GM12874 (cell line): ENCODE measurements around the gene NUP107.

ENCODE experiments used
- TF ChIP-seq, protein P1 (sequence below): IDR thresholded peaks from 2 replicates; pipeline ENCODE4 v1.5.1; 2011; ENCODE audit warnings: low read depth, mild to moderate bottlenecking, control low read depth, low read length, moderate library complexity; ENCODE audit not compliant: insufficient read depth

NUP107 gene

DNA sequence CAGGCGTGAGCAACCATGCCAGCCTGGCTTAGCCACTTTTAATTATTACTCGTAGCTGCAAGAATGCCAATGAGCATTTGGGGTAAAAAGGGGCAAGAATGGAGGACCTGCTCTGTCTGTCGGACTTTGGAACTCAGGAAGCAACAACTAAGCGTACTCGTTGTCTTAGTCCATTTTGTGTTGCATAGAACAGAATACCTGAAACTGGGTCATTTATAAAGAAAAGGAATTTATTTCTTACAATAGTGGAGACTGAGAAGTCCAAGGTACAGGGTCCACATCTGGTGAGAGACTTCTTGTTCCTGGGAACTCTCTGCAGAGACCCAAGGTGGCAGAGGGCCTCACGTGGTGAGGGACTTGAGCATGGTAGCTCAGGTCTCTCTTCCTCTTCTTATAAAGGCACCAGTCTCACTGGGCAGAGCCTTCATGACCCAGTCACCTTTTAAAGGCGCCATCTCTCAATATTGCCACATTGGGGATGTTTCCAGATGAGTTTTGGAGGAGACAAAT, 88.4 kb downstream of the NUP107 start:
- TF ChIP-seq, protein P1, sequence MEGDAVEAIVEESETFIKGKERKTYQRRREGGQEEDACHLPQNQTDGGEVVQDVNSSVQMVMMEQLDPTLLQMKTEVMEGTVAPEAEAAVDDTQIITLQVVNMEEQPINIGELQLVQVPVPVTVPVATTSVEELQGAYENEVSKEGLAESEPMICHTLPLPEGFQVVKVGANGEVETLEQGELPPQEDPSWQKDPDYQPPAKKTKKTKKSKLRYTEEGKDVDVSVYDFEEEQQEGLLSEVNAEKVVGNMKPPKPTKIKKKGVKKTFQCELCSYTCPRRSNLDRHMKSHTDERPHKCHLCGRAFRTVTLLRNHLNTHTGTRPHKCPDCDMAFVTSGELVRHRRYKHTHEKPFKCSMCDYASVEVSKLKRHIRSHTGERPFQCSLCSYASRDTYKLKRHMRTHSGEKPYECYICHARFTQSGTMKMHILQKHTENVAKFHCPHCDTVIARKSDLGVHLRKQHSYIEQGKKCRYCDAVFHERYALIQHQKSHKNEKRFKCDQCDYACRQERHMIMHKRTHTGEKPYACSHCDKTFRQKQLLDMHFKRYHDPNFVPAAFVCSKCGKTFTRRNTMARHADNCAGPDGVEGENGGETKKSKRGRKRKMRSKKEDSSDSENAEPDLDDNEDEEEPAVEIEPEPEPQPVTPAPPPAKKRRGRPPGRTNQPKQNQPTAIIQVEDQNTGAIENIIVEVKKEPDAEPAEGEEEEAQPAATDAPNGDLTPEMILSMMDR = no peak

DNA sequence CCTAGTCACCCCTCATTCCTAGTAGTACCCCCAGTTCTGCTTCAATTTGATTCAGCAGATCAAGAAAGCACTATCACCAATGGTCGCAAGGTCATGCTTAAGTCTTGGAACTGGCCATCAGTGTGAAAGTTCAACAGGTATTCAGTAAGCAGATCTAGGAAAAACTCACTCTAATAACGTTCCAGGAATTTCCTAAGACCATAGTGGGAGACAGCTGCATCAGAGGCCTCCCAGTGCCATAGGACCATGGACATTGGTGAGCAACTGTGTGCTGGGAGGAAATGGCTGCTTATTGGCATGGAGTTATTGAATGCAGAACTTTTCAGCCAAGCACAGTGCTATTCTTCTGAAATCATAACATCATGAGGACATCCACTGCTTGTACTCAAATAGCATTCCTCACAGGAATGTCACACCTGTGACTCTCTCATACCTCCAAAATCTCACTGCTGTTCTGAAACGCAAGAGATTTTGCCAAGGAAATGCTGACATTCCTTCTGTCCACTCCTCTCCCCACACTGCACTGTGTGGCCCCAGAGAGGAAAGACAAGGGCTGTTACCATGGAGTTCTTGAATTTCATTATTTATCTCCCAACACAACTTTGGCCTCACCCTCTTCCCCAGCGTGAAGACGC, 90.3 kb downstream of the NUP107 start:
- TF ChIP-seq, protein P1 = no peak

DNA sequence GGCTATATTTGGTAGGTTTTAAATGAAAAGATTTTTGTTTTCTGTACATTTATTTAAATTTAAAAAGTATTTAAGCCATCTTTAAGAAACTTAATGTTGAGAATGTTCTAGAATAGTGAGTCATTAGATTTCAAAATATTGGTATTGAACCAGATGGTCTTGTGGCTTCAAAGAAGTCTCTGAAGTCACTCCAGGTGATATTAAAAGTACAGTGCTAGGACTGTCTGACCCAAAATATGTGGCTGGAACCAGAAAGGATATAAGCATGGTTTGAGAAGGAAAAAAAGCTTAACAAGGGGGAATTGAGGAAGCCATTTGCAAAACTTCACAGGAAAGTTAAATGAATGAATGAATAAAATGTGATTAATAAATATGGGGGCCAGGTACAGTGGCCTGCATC, 92.5 kb downstream of the NUP107 start:
- TF ChIP-seq, protein P1 = no peak

DNA sequence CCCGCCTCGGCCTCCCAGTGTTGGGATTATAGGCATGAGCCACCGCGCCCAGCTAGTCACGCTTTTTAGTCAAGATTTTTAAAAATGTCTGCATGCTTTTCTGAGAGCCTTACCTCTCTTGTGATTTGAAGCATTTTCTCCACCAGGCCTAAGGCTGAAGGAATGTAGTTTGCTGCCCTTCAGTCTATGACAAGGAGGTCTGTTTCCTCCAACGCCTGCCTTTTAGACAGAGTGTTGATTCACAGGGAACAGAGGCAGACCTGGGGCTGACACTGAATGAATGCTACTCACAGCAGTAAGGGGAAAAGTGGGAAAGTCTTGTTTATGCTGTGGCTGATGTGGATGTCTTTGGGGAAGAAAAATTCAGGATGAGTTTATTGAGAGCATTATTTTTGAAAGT, 94.0 kb downstream of the NUP107 start:
- TF ChIP-seq, protein P1 = no peak

DNA sequence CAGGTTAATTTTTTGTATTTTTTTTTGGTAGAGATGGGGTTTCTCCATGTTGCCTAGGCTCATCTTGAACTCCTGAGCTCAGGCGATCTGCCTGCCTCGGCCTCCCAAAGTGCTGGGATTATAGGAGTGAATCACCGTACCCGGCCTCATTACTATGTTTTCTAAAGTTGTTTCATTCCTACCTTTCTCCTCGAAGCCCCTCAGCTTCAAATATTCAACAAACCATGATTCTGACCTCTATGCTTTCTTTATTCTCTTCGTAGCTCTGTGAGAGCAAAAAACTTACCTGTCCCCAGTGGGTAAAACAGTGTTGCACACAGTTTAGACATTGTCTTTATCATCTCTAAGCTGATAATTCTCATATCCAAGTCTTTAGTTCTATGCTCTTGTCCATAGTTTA, 95.0 kb downstream of the NUP107 start:
- TF ChIP-seq, protein P1 = no peak

DNA sequence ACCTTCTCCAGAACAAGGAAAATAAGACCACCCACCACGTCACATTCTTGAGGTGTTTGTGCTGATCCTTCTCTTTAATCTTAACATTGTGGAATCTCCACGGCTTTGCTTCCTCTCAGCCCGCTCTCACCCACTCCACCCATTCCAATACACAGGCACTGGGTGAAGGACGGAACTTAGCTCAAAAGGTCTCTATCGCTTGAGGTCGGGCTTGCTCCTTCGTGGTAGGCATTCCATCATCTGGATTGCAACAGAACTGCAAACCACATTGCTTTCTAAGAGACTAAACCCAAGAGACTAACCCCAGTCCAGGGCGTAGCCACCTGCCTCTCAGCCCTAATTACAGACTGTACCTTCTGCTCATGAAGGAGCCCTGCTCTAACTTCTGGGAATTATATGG, 97.2 kb downstream of the NUP107 start:
- TF ChIP-seq, protein P1 = no peak

DNA sequence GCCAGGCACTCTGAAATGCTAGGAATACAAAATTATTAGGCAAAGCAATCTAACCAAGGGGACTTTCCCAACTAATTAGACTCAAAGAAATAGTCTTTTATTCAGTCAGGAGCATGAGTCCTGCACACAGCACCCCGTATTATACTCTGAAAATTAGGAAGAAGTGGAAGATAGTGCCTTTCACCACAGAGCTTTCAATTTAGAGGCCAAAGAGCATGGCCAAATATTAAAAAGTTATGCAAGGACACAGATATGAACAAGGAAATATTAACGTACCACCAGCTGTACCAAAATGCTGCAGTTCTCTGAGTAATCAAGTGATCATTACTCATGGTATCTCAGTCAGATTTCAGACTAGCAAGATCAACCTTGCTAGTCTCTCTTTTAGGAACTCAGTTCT, 98.6 kb downstream of the NUP107 start:
- TF ChIP-seq, protein P1 = no peak
